OCI-M2 (cell line): ENCODE measurements around the gene SNCAIP.

Source experiments
- DNase-seq: peaks from one replicate; lab custom pipeline; 2025; ENCODE audit not compliant: unreplicated experiment; lab: John Stamatoyannopoulos, UW

The SNCAIP gene

GRCh38 chr5:122311961-122312590, at the start of gene SNCAIP:
TSS of gene SNCAIP (plus strand) at chr5:122312237. CDS start at chr5:122391135, 78,898 bp downstream.
- no peak for DNase-seq

DNA sequence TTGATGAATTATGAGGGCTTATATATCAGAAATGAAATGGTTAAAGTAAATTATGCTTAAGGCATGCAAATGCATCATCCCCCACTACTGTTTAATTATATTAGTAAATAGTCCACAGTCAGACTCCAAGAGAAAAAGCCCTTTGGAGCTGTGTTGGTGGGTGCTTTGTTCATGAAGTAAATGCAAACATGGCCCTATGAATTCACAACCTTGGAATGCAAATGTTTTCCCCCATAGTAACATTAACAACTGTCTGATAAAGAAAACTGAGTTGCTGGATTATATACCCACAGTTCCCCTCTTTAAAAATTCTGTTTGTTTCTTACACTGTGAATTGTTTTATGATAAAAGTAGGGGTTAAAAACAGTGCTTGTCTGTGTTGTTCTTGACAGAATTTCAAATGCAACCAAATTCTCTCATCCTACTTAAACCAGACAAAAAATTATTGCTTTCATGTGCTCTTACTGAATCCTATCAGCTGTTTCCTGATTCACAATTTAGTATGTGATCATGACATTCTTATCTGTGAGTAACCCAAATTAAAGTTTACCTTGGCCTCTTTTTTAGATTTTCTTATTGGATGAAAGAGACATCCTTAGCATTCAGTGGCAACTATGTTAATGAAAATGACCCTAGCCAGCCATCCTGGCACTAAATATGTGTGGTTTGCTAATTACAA, 48.5 kb upstream of the SNCAIP start:
- no peak for DNase-seq

- DNase-seq = no peak
These were observed 47.4 kb upstream of the SNCAIP start for GRCh38 chr5:122264610-122265009.

GRCh38 chr5:122267185-122267584, 44.9 kb upstream of the SNCAIP start:
- no peak for DNase-seq

DNA sequence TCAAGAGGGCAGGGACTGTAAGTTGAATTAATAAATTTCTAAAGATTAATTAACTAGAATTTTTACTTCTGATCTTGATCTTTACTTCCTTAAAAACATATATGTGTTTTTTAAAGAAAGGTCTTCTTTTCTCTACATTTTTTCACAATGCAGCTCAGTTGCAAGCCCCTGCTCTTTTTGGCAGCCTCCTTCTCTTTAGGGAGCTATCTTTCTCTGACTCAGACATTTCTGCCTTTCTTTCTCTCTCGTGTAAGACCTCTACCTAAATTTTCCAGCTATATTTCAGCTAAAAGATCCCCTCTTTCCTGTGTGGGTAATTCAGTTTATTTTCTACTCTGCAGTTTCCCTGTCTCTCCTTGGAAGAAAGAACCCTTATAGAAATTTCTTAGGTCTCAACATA, 38.3 kb upstream of the SNCAIP start:
- no peak for DNase-seq

DNA sequence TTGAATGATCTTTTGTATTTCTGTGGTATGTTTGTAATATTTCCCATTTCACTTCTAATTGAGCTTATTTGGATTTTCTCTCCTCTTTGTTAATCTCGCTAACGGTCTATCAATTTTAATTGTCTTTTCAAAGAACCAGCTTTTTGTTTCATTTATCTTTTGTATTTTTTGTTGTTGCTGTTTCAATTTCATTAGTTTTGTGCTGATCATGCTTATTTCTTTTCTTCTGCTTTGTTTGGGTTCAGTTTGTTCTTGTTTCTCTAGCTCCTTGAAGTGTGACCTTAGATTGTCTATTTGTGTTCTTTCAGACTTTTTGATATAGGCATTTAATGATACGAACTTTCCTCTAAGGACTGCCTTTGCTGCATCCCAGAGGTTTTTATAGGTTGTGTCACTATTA, 28.4 kb upstream of the SNCAIP start:
- DNase-seq = no peak

- no peak for DNase-seq
These were observed 25.5 kb upstream of the SNCAIP start for GRCh38 chr5:122286541-122286940.

DNA sequence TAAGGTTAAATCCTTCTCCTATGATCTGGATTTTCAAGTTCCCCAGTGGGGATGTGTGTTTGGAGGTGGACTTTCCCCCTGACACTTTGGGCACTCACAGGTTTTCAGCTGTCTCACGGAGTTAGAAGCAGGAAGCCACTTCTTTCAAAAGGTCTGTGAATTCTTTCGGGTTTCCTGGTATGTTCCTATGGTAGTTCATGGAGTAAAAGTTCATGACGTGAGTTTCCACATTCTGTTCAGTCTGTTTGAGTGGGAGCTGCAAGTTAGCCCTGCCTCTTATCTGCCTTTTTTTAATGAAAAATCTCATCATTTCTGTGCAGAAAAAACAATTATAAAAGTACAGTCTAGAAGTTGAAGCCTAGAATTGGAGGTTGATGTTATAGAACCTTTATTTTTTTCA, 24.9 kb upstream of the SNCAIP start:
- DNase-seq = no peak

GRCh38 chr5:122291000-122291901, 20.8 kb upstream of the SNCAIP start:
- no peak for DNase-seq

DNA sequence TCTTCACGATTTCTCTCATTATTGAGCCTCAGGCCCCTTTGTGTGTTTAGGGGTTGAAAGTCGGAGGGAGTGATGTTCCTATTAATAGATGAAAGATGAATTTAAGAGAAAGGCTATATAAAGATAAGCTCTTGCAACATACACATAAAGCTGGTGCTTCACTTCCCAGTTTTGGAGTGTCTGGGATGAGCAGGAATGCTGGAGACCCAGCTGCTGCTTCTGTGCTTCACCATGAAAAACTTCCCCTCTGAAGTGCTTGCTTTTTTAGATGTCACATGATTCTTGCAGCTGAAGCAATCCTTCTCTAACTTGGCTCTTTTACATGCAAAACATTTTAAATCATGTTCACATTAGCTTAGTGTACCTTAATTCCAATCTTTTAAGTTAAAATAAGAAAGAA, 19.7 kb upstream of the SNCAIP start:
- no peak for DNase-seq

DNA sequence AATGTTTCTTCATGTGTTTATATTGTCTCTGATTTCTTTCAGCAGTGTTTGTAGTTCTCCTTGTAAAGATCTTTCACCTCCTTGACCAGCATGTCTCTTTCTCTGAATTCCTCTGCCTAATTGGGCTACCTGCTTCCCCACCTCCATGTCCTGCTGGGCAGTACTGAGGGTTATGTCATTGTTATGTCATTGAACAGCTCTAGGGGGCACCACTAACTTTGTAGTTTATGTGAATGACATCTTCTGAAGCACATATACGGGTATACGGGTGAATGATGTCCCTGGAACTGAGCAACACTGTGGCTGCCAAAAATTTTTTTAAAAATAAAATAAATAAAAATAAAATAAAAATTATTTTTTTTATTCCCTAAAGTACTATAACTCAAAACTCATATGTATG, 16.9 kb upstream of the SNCAIP start:
- no peak for DNase-seq

- DNase-seq = no peak
These were observed 15.2 kb upstream of the SNCAIP start for GRCh38 chr5:122296871-122297270.

GRCh38 chr5:122297587-122298298, 14.3 kb upstream of the SNCAIP start:
- no peak for DNase-seq

DNA sequence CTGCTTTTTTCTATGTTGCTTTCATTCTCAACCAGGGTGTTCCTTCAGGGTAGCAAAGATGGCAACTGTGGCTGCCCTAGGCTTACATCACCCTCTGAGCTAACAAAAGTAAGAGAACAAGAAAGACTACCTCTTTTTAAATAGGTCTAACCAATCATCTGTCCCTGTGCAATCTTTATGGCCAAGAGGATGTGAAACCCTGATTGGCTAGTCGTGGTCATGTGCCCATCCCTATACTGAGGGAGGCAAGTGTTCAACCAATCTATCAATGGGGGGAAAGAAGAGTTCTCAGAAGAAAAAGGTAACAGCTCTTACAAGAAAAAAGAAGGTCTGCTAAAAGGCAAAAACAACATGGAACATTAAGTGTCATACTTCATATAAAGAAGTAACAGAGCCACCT, 11.7 kb upstream of the SNCAIP start:
- DNase-seq = no peak

GRCh38 chr5:122301016-122301415, 11.0 kb upstream of the SNCAIP start:
- DNase-seq = no peak

DNA sequence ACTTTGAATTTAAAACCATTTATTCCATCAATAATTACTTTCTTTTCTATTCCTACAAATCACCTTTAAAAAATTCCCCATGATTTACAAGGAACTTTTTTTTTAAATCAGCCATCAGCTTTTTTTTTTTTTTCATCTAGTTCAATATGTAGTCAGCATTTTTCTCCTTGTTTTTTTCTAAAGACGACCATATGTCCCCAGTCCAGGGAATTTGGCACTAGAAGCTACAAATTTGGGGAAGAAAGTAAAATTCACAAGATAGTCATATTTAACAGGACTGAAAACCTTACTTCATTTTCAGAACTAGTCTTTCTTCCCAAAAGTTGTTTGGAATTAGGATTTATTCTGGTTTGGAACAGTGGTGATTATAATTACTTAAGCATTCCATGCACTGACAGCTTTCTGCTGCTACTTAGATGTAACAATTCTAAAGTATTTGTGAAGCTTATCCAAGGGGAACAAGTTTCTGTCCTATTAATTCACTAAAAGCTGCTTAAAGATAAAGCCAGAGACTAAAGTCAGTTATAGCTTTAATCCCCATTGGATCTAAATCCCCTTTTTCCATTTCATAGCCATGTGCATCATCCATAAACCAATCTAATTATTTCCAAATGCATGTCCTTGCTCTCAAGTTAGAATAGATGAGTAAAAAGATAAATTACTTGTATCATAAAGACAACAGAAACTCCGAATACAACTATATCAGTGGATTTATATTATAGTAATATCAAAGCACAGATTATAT, 7.4 kb upstream of the SNCAIP start:
- no peak for DNase-seq

GRCh38 chr5:122306461-122306860, 5.6 kb upstream of the SNCAIP start:
- DNase-seq = no peak

- DNase-seq = no peak
These were observed 1.1 kb upstream of the SNCAIP start for GRCh38 chr5:122310889-122311288.

DNA sequence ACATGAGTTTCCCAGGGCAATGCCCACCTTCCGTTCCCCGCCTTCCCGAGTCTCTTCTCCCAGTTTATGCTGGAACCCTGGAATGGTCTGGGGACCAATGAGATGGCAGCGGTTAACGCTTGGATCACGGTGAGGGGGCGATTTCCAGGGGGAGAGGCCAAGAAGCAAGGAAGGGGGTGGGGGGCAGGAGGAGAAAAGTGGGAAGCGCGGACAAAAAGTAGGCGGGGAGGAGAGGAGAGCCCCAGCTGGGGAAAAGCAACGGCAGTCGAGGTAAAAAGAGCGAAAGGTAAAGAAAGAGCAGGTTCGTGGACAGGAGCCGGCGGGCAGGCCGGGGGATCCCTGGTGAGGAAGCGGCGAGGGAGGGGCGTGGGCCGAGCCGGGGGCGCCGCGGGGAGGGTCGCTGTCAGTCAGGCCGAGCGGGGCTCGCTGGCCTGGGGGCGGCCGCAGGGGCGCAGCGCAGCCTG, 508 bp upstream of the SNCAIP start:
- no peak for DNase-seq

- DNase-seq = no peak
These were observed 762 bp downstream of the SNCAIP start for GRCh38 chr5:122312591-122313406.
